HG02938 (cell line): ENCODE measurements around the gene ACD.

Experiments used
- ATAC-seq: cut with Tn5 transposase; IDR thresholded peaks from one replicate; pipeline ENCODE4 v1.9.1; 2021; ENCODE audit warnings: mild to moderate bottlenecking, moderate library complexity; ENCODE audit not compliant: unreplicated experiment

ACD gene

GRCh38 chr16:67662653-67663010 is 2.6 kb upstream of the ACD start:
- ATAC-seq: no peak

GRCh38 chr16:67661886-67662652 is 2.0 kb upstream of the ACD start:
- no peak for ATAC-seq

DNA sequence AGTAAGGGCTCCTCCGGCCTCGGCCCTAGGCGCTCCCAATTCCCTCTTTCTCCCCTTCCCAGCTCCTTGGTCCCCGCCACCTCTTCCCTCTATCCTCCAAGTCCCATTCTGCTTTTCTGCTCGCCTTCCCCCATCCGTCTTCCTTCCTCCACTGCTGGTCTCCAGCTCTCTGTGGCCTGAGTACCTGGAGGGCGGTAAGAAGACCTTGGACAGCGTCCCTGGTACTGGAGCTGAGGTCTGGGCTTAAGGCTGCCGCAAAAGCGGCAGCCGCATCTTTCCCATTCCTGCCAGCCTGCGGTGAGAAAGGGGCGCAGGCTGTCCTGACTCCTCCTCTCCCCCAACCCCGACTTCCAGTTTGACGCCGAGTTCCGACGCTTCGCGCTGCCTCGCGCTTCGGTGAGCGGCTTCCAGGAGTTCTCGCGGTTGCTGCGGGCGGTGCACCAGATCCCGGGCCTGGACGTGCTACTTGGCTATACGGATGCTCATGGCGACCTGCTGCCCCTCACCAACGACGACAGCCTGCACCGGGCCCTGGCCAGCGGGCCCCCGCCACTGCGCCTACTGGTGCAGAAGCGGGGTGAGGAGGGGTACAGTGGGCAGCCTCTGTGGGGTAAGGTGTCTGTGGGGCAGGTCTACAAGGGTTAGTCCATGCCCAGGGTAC is 1.2 kb upstream of the ACD start:
- ATAC-seq: no peak

DNA sequence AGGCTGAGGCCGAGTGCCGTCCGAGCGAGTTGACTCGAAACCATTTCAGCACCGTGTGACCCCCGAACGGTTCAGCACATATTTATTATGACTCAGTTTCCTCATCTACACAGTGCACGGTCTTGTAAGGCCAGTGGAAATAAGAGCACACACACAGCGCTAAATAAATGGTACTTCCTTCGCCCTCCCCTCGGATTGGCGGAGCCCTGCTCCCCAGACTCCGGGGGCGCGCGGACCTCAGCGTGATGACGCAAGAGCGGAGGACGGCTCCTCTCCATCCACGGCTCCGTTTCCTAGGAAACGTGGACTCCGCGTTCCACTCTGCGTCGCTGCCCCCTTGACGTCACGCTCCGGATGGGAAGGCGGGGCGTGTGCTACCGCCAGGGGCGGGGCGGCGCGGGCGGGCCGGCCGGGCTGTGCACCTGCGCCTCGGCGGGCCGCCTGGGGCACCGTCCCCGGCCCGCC is 536 bp upstream of the ACD start, which contains the start of gene PARD6A:
Gene PARD6A (plus strand): TSS at position 397 of the 465 bp plus-strand sequence. CDS start 79 bp downstream, outside the sequence.
- peak; percentile 75 for ATAC-seq

DNA sequence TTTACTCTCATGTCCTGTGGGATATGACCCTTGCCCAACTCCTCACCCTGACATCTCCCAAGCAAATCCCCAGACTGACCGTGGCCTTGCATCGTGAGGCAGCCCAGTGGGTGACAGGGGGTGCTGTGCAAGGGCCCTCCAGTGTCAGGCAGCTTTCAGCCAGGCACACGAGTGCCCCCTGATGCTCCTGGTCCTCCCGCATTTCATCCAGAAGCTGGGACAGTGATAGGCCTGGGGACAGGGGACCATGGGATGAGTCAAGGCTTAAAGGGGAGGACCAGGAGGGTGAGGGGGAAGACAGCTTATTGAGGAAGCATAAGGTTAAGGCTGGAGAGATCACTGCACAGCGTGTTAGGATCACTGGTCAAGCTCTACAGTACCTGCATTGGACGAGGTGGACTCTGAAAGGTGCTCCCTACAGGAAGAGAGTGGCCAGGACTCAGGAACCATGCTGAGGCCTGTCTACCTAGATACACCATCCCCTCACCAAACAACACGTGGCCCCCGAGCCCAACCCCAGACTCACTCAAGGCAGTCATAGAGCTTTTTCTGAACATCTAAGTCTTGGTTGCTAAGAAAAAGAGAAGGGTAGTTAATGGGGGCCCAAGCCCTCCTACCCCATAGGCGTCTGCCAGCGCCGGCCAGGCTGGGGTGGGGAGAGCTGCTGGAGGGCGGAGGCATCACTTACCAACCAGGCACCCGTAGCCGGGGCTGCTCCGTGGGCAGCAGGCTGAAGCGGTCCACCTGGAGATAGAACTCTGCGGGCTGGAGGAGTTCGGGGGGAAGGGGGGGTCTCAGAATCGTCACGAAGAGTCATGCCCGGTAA is 998 bp downstream of the ACD start:
- ATAC-seq: no peak

GRCh38 chr16:67657751-67658518 is 2.1 kb downstream of the ACD start:
- no peak for ATAC-seq

GRCh38 chr16:67657017-67657608 is 2.9 kb downstream of the ACD start:
- no peak for ATAC-seq

GRCh38 chr16:67656344-67657016 is 3.6 kb downstream of the ACD start:
- ATAC-seq: no peak

DNA sequence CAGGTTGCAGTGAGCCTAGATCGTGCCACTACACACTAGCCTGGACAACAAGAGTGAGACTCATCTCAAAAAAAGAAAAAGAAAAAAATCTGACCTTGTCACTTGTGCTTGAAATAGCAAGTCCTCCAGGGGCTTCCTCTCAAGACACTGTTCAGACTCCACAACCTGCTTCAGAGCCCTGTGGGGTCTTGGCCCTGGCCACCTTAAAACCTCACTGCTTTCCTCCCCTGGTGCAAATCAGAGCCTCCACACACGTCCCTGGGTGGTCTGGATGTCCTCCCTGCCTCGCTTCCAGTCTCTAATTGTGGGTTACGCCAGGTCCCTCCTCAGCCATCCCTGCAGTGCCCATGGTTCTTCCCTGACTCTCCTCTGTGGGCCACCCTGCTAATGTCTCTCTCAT is 4.7 kb downstream of the ACD start:
- ATAC-seq: no peak

- no peak for ATAC-seq
These were observed 5.6 kb downstream of the ACD start for GRCh38 chr16:67654403-67654911.

DNA sequence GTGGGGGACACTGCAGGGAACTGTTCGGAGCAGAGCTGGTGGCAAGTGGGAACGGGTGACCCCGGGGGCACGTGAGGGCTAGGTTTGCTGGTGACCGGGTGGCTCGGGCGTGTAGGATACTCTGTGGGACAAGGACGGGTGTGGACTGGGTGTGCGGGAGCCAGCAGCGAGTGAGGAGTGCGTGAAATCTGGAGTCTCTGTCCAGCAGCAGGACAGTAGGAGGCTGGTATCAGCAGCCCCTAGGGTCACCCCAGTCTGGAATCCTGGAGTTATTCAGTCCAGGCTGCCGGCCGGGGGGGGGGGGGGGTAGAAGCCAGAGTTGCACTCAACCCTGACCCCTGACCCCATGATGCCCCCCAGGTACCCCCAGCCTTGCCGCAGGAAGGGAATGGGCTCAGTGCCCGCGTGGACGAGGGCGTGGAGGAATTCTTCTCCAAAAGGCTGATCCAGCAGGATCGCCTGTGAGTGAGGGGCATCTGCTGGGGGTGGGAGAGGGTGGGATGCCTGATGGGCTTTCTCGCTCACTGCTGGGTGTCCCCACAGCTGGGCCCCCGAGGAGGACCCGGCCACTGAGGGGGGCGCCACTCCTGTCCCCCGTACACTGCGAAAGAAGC is 6.2 kb downstream of the ACD start:
- no peak for ATAC-seq

DNA sequence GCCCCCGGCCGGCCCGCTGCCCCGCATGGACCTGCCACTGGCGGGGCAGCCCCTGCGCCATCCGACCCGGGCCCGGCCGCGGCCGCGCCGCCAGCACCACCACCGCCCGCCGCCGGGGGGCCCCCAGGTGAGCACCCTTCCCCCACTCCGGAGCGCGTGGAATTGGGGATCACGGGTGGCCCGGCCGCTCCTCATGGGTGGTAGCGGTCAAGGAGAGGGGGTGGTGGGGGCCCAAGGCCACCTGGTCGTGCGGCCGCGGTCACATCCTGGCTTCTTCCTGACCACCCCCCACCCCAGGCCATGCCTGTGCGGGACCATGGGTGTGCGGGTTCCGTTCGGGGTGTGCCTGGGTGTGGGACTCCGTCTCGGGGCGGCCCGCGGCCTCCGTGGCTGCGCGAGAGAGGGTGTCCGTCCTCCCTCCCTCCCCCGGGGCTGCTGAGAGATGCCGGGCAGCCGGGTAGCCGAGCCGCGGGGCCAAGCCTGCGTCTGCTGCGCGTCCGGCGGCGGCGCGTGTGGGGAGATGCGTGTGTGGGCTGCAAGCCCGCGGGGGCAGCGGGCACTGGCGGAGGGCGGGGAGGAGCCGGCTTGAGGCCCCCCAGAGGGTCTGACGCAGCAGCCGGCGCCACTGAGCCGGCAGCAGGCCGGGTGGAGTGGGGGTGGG is 6.8 kb downstream of the ACD start:
- no peak for ATAC-seq

GRCh38 chr16:67652578-67653127 is 7.4 kb downstream of the ACD start:
- ATAC-seq: no peak

DNA sequence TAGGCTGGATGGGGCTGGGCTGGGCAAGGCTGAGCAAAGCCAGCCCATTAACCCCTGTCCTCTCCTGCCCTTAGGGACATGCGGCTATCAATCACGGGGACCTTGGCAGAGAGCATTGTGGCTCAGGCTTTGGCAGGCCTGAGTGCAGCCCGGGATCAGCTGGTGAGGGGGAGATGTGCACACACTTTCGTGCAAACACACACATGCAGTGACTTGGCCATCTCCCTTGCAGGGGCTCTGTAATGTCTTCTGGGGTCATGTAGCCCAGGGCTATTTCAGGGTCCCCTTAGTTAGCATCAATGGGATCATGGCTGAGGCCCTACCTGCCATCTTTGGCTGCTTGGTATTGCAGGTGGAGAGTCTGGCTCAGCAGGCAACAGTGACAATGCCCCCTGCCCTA is 8.2 kb downstream of the ACD start:
- no peak for ATAC-seq

- no peak for ATAC-seq
These were observed 9.0 kb downstream of the ACD start for GRCh38 chr16:67651039-67651438.

DNA sequence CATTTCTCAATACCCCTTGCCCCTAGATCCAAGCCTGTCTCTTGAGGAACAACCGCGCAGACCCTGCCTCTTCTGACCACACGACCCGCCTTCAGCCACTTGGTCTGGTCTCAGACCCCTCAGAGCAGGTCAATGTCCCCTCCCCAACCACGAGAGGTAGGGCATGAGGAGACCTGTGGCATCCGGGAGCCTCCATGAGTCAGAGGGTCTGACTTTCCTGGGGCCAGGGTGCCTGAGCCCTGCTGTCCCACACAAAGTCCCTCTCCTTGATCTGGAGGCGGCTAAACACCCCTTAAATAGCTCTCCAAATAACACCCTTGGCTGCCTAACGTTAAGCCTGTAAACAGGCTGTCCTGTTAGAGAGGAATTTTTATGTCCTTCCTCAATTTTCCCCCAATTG is 10.0 kb downstream of the ACD start:
- ATAC-seq: no peak

DNA sequence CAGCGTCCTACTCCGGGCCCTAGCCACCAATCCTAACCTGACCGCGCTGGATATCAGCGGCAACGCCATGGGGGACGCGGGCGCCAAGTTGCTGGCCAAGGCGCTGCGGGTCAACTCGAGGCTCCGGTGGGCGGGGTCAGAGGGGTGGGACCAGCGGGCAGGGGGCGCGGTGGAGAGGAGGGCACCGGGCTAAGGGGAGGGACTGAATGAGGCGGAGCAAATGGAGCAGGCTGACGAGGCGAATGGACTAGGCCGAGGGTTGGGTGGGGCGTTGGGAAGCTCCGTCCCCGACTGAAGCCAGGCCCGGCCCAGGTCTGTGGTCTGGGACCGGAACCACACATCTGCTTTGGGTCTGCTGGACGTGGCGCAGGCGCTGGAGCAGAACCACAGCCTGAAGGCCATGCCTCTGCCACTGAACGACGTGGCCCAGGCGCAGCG is 10.5 kb downstream of the ACD start:
- no peak for ATAC-seq

DNA sequence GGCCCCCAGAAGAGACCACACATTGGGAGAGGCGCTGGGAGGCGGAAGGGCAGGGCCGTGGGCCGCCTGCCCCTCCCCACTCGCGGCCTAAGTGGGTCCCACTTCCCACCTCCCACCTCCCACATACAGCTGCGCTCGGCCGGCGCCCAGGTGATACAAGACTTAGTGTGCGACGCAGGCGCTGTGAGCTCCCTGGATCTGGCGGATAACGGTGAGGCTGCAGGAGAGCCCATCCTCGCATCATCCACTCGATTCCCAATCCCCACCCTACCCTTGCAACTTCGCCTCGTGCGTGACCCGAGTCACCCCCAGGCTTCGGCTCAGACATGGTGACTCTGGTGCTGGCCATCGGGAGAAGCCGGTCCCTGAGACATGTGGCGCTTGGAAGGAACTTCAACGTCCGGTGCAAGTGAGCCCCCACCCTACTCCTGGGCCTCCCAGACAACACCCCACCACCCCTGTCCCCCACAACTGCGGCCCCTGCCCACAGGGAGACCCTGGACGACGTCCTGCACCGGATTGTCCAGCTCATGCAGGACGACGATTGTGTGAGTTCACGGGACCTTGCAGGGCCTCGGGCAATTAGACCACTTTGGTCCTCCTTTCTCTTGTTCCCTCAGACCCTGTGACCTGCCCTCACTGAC is 11.2 kb downstream of the ACD start:
- no peak for ATAC-seq
